OCI-LY1 (cell line): Measurements from ENCODE around the gene ATP1A3.

Source experiments
- H2AFZ ChIP-seq: fragments of 200-600 bp; sonication (generic), shearing (Covaris generic); 2 replicates; pipeline ENCODE4 v1.6.0; 2014; ENCODE audit warnings: antibody characterized with exemption, mild to moderate bottlenecking, low read length
- H3F3A ChIP-seq: fragments of 200-600 bp; sonication (generic), shearing (Covaris generic); 2 replicates; pipeline ENCODE4 v1.6.0; 2014; ENCODE audit warnings: mild to moderate bottlenecking, antibody characterized with exemption, low read length, moderate library complexity; ENCODE audit not compliant: insufficient read depth
- H3K27ac ChIP-seq: fragments of 200-600 bp; sonication (generic); 2 replicates; pipeline ENCODE4 v1.5.1; 2014; ENCODE audit warnings: low read length, mixed run types, mild to moderate bottlenecking, low read depth; ENCODE audit not compliant: poor library complexity, severe bottlenecking
- H3K27me3 ChIP-seq: fragments of 200-600 bp; sonication (generic); 2 replicates; pipeline ENCODE4 v1.6.0; 2014; ENCODE audit warnings: antibody characterized with exemption, mild to moderate bottlenecking, low read length, moderate library complexity; ENCODE audit not compliant: insufficient read depth
- H3K36me3 ChIP-seq: fragments of 200-600 bp; sonication (generic); 2 replicates; pipeline ENCODE4 v1.6.1; 2014; ENCODE audit warnings: mild to moderate bottlenecking, antibody characterized with exemption, low read length, moderate library complexity, mixed read lengths; ENCODE audit not compliant: insufficient read depth
- H3K4me1 ChIP-seq: fragments of 200-600 bp; sonication (generic); 2 replicates; pipeline ENCODE4 v1.5.1; 2014; ENCODE audit warnings: mild to moderate bottlenecking, low read length, moderate library complexity; ENCODE audit not compliant: insufficient read depth, severe bottlenecking
- H3K4me2 ChIP-seq: fragments of 200-600 bp; sonication (generic), shearing (Covaris generic); 2 replicates; pipeline ENCODE4 v1.6.1; 2014; ENCODE audit warnings: low read length
- H3K4me3 ChIP-seq: fragments of 200-600 bp; sonication (generic); 2 replicates; pipeline ENCODE4 v1.5.1; 2014; ENCODE audit warnings: low read length, low read depth, mild to moderate bottlenecking, mixed read lengths; ENCODE audit not compliant: poor library complexity, severe bottlenecking
- H3K79me2 ChIP-seq: fragments of 200-600 bp; shearing (Covaris generic); 2 replicates; pipeline ENCODE4 v1.6.1; 2016; ENCODE audit warnings: mixed run types, low read length, mixed read lengths; ENCODE audit not compliant: insufficient read depth
- H3K9ac ChIP-seq: fragments of 200-600 bp; sonication (generic), shearing (Covaris generic); 2 replicates; pipeline ENCODE4 v1.6.1; 2014; ENCODE audit warnings: mild to moderate bottlenecking, low read length, mixed read lengths
- H3K9me2 ChIP-seq: fragments of 200-600 bp; sonication (generic), shearing (Covaris generic); 2 replicates; pipeline ENCODE4 v1.6.1; 2014; ENCODE audit warnings: low read depth, mild to moderate bottlenecking, low read length, mixed read lengths
- H3K9me3 ChIP-seq: fragments of 200-600 bp; shearing (Covaris generic); 2 replicates; pipeline ENCODE4 v1.6.1; 2014; ENCODE audit warnings: low read length, mixed read lengths
- H4K20me1 ChIP-seq: fragments of 200-600 bp; sonication (generic), shearing (Covaris generic); 2 replicates; pipeline ENCODE4 v1.6.0; 2016; ENCODE audit warnings: mild to moderate bottlenecking, low read length; ENCODE audit not compliant: insufficient read depth
- EZH2 ChIP-seq: fragments of 200-600 bp; sonication (generic), shearing (Covaris generic); IDR thresholded peaks from 2 replicates; pipeline ENCODE4 v1.8.0; 2017; ENCODE audit warnings: borderline replicate concordance, mixed run types, mild to moderate bottlenecking, antibody characterized with exemption, low read length, moderate library complexity, mixed read lengths
- TF ChIP-seq, protein P1 (sequence below): fragments of 200-600 bp; sonication (generic), shearing (Covaris generic); IDR thresholded peaks from 2 replicates; pipeline ENCODE4 v1.5.1; 2017; ENCODE audit warnings: mild to moderate bottlenecking, antibody characterized with exemption, low read length, moderate library complexity, mixed read lengths

Gene ATP1A3

GRCh38 chr19:41981724-41982123 lies 12.3 kb downstream of the ATP1A3 start:
- TF ChIP-seq EZH2, result no peak
- TF ChIP-seq, protein P1, sequence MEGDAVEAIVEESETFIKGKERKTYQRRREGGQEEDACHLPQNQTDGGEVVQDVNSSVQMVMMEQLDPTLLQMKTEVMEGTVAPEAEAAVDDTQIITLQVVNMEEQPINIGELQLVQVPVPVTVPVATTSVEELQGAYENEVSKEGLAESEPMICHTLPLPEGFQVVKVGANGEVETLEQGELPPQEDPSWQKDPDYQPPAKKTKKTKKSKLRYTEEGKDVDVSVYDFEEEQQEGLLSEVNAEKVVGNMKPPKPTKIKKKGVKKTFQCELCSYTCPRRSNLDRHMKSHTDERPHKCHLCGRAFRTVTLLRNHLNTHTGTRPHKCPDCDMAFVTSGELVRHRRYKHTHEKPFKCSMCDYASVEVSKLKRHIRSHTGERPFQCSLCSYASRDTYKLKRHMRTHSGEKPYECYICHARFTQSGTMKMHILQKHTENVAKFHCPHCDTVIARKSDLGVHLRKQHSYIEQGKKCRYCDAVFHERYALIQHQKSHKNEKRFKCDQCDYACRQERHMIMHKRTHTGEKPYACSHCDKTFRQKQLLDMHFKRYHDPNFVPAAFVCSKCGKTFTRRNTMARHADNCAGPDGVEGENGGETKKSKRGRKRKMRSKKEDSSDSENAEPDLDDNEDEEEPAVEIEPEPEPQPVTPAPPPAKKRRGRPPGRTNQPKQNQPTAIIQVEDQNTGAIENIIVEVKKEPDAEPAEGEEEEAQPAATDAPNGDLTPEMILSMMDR, result no peak
- Histone ChIP-seq H3K9ac (no peak overlapping the region), H3K4me2 (no peak overlapping the region), H3K27me3 (no peaks in the 10 kb centered on the region), H3K79me2 (no peaks in the 10 kb centered on the region), H3K27ac (no peak overlapping the region), H3K4me1 (no peaks in the 10 kb centered on the region), H4K20me1 (no peaks in the 10 kb centered on the region), H3K9me2 (no peaks in the 10 kb centered on the region), H3K9me3 (no peaks in the 10 kb centered on the region), H3K36me3 (peaks cover 47% of the 10 kb centered on the region), H3F3A (no peaks in the 10 kb centered on the region), H3K4me3 (no peak overlapping the region), H2AFZ (no peak overlapping the region)

DNA sequence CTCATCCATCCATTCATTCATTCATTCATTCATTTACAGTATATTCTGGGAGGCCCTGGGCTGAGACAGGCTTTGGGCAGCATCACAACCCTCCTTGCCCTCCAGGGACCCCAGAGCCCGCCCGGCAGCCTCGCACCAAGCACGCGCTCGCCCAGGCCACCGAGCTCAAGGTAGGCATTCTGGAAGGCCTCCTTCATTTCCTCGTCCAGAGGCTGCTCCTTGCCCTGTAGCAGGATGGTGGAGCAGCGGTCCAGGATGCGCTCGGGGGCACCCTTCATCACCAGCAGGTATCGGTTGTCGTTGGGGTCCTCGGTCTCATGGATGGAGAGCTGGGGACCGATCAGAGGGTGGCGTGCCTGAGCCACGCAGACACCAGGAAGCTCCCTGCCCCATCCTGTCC lies 15.6 kb downstream of the ATP1A3 start:
- Histone ChIP-seq H3K9me2 (no peaks in the 10 kb centered on the region), H3K27ac (no peak overlapping the region), H3K9ac (no peak overlapping the region), H3K4me2 (no peak overlapping the region), H3K79me2 (no peaks in the 10 kb centered on the region), H2AFZ (no peak overlapping the region), H3K9me3 (no peaks in the 10 kb centered on the region), H3K36me3 (peaks cover 53% of the 10 kb centered on the region), H3K4me3 (no peak overlapping the region), H4K20me1 (no peaks in the 10 kb centered on the region), H3K27me3 (no peaks in the 10 kb centered on the region), H3F3A (0 out of 2 replicates have a peak, but pooled peaks cover 3% of the 10 kb centered on the region), H3K4me1 (no peaks in the 10 kb centered on the region)
- TF ChIP-seq EZH2, result no peak
- TF ChIP-seq, protein P1, result no peak

DNA sequence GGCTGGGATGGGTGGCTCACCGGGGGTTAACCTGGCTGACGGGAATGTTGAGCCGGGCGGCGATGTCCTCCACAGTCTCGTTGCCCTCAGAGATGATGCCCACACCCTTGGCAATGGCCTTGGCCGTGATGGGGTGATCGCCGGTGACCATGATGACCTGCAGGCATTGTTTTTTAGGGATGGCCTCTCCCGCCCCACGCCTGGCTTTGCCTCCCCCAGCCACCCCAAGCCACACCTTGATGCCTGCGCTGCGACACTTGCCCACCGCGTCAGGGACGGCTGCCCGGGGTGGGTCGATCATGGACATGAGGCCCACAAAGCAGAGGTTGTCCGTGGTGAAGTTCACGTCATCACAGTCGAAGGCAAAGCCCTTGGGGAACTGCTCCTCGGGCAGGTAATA lies 16.1 kb downstream of the ATP1A3 start:
- Histone ChIP-seq H3K27ac (no peak overlapping the region), H3K4me2 (no peak overlapping the region), H2AFZ (no peak overlapping the region), H3K4me1 (no peaks in the 10 kb centered on the region), H3K9me3 (no peaks in the 10 kb centered on the region), H4K20me1 (no peaks in the 10 kb centered on the region), H3K27me3 (no peaks in the 10 kb centered on the region), H3K9ac (no peak overlapping the region), H3K4me3 (no peak overlapping the region), H3K36me3 (peaks cover 56% of the 10 kb centered on the region), H3F3A (0 out of 2 replicates have a peak, but pooled peaks cover 3% of the 10 kb centered on the region), H3K79me2 (no peaks in the 10 kb centered on the region), H3K9me2 (no peaks in the 10 kb centered on the region)
- no peak for TF ChIP-seq EZH2
- TF ChIP-seq, protein P1, result no peak
